Measurements from ENCODE around the gene USP2. TPM values are rescaled to one million over a fixed set of nuclear protein-coding genes. Genes with fewer than 3 reads are reported as not detected.

Gene USP2
- total RNA-seq, 1 experiment from 2014 or later: 0.14 TPM

- Mint-ChIP-seq H3K27ac (ENCODE audit: low read depth, unreplicated experiment) (no peak overlapping the region), H3K9me3 (ENCODE audit: unreplicated experiment) (peaks cover 14% of the 10 kb centered on the region), H3K27me3 (ENCODE audit: insufficient read depth, unreplicated experiment) (no peaks in the 10 kb centered on the region), H3K4me3 (ENCODE audit: unreplicated experiment) (no peak overlapping the region), H3K4me1 (ENCODE audit: insufficient read depth, unreplicated experiment) (peaks cover 23% of the 10 kb centered on the region), H3K36me3 (ENCODE audit: insufficient read depth, unreplicated experiment) (no peaks in the 10 kb centered on the region)
- POLR2A ChIA-PET: interaction anchor here (0.5 to 1.1 kb wide), 2 partner anchors 53 to 185 kb away, joined by 3 read pairs; no protein-coding TSS in a partner anchor
- TF ChIP-seq CTCF (IDR thresholded peaks at IDR 0.05; ENCODE audit: unreplicated experiment): no peak
- no peak for DNase-seq (ENCODE audit: unreplicated experiment)
- CTCF ChIA-PET: interaction anchor here (0.7 to 1.0 kb wide), 2 partner anchors 40 to 58 kb away, joined by 3 to 6 read pairs; no protein-coding TSS in a partner anchor
- BruUV-seq (replicated peaks): no TSS peak
- intact Hi-C loops (cut with micrococcal nuclease): no loop called here
These were observed 33.2 kb upstream of the USP2 start for GRCh38 chr11:119414734-119415133.

- ChIA-PET POLR2A (interaction anchor here (0.5 to 1.1 kb wide), 2 partner anchors 52 to 185 kb away, joined by 3 read pairs; no protein-coding TSS in a partner anchor), CTCF (interaction anchor here (1.0 kb wide), 1 partner anchor 58 kb away, joined by 6 read pairs; no protein-coding TSS in a partner anchor)
- TF ChIP-seq CTCF (IDR thresholded peaks at IDR 0.05; ENCODE audit: unreplicated experiment): no peak
- Mint-ChIP-seq H3K4me1 (ENCODE audit: insufficient read depth, unreplicated experiment) (peaks cover 23% of the 10 kb centered on the region), H3K4me3 (ENCODE audit: unreplicated experiment) (no peak overlapping the region), H3K9me3 (ENCODE audit: unreplicated experiment) (peaks cover 14% of the 10 kb centered on the region), H3K27ac (ENCODE audit: low read depth, unreplicated experiment) (no peak overlapping the region), H3K27me3 (ENCODE audit: insufficient read depth, unreplicated experiment) (no peaks in the 10 kb centered on the region), H3K36me3 (ENCODE audit: insufficient read depth, unreplicated experiment) (no peaks in the 10 kb centered on the region)
- BruUV-seq (replicated peaks): no TSS peak
- DNase-seq (ENCODE audit: unreplicated experiment): no peak
- intact Hi-C loops (cut with micrococcal nuclease): no loop called here
These were observed 32.8 kb upstream of the USP2 start for GRCh38 chr11:119414321-119414720.

GRCh38 chr11:119412072-119412471 lies 30.6 kb upstream of the USP2 start:
- ChIA-PET POLR2A (no interaction called here), CTCF (interaction anchor here (0.6 to 1.2 kb wide), 2 partner anchors 63 to 89 kb away, joined by 3 read pairs; no protein-coding TSS in a partner anchor)
- H3K4me3 Mint-ChIP-seq (ENCODE audit: unreplicated experiment): no peak overlapping the region
- H3K27ac Mint-ChIP-seq (ENCODE audit: low read depth, unreplicated experiment): no peak overlapping the region
- H3K36me3 Mint-ChIP-seq (ENCODE audit: insufficient read depth, unreplicated experiment): no peaks in the 10 kb centered on the region
- no peaks in the 10 kb centered on the region for H3K27me3 Mint-ChIP-seq (ENCODE audit: insufficient read depth, unreplicated experiment)
- intact Hi-C loops (cut with micrococcal nuclease): no loop called here
- no peak for DNase-seq (ENCODE audit: unreplicated experiment)
- peaks cover 14% of the 10 kb centered on the region for H3K9me3 Mint-ChIP-seq (ENCODE audit: unreplicated experiment)
- no TSS peak for BruUV-seq (replicated peaks)
- TF ChIP-seq CTCF (IDR thresholded peaks at IDR 0.05; ENCODE audit: unreplicated experiment): no peak
- H3K4me1 Mint-ChIP-seq (ENCODE audit: insufficient read depth, unreplicated experiment): peaks cover 6% of the 10 kb centered on the region

GRCh38 chr11:119410501-119410900 lies 29.0 kb upstream of the USP2 start:
- TF ChIP-seq CTCF (IDR thresholded peaks at IDR 0.05; ENCODE audit: unreplicated experiment): no peak
- Mint-ChIP-seq H3K27me3 (ENCODE audit: insufficient read depth, unreplicated experiment) (no peaks in the 10 kb centered on the region), H3K4me3 (ENCODE audit: unreplicated experiment) (no peak overlapping the region), H3K9me3 (ENCODE audit: unreplicated experiment) (peaks cover 14% of the 10 kb centered on the region), H3K27ac (ENCODE audit: low read depth, unreplicated experiment) (no peak overlapping the region), H3K4me1 (ENCODE audit: insufficient read depth, unreplicated experiment) (no peaks in the 10 kb centered on the region), H3K36me3 (ENCODE audit: insufficient read depth, unreplicated experiment) (no peaks in the 10 kb centered on the region)
- DNase-seq (ENCODE audit: unreplicated experiment): no peak
- BruUV-seq (replicated peaks): no TSS peak
- intact Hi-C loops (cut with micrococcal nuclease): no loop called here
- ChIA-PET CTCF (interaction anchor here (0.6 to 0.7 kb wide), 2 partner anchors 60 to 1035 kb away, joined by 3 to 4 read pairs; no protein-coding TSS in a partner anchor), POLR2A (no interaction called here)
